ENCODE results near the gene PRKN.

The PRKN gene

GRCh38 chr6:162056061-162056460 lies 671.5 kb downstream of the PRKN start:
- H3K4me1 ChIP-seq (ENCODE audit: insufficient read depth, low read length), result 0 out of 2 replicates have a peak, but pooled peaks cover 3% of the 10 kb centered on the region
- no peak overlapping the region for H3K27ac ChIP-seq (ENCODE audit: low read length)
- no peak overlapping the region for H3K9ac ChIP-seq (ENCODE audit: low read depth, low read length)
- H3K4me3 ChIP-seq (ENCODE audit: low read length), result no peak overlapping the region
- H3K36me3 ChIP-seq (ENCODE audit: insufficient read depth, low read depth, low read length), result no peaks in the 10 kb centered on the region
- H3K9me3 ChIP-seq (ENCODE audit: insufficient read depth, low read depth, low read length), result no peaks in the 10 kb centered on the region
- H3K27me3 ChIP-seq (ENCODE audit: insufficient read depth, low read length), result no peaks in the 10 kb centered on the region

GRCh38 chr6:162055365-162055764 lies 672.2 kb downstream of the PRKN start:
- Histone ChIP-seq H3K27me3 (ENCODE audit: insufficient read depth, low read length) (no peaks in the 10 kb centered on the region), H3K4me3 (ENCODE audit: low read length) (no peak overlapping the region), H3K27ac (ENCODE audit: low read length) (no peak overlapping the region), H3K4me1 (ENCODE audit: insufficient read depth, low read length) (0 out of 2 replicates have a peak, but pooled peaks cover 3% of the 10 kb centered on the region), H3K9me3 (ENCODE audit: insufficient read depth, low read depth, low read length) (no peaks in the 10 kb centered on the region), H3K9ac (ENCODE audit: low read depth, low read length) (no peak overlapping the region), H3K36me3 (ENCODE audit: insufficient read depth, low read depth, low read length) (no peaks in the 10 kb centered on the region)

- Histone ChIP-seq H3K4me1 (ENCODE audit: insufficient read depth, low read length) (0 out of 2 replicates have a peak, but pooled peaks cover 3% of the 10 kb centered on the region), H3K9ac (ENCODE audit: low read depth, low read length) (no peak overlapping the region), H3K27me3 (ENCODE audit: insufficient read depth, low read length) (no peaks in the 10 kb centered on the region), H3K9me3 (ENCODE audit: insufficient read depth, low read depth, low read length) (no peaks in the 10 kb centered on the region), H3K27ac (ENCODE audit: low read length) (no peak overlapping the region), H3K4me3 (ENCODE audit: low read length) (no peak overlapping the region), H3K36me3 (ENCODE audit: insufficient read depth, low read depth, low read length) (no peaks in the 10 kb centered on the region)
Observed at GRCh38 chr6:162053084-162053483, 674.5 kb downstream of the PRKN start.

GRCh38 chr6:162050579-162050978 lies 677.0 kb downstream of the PRKN start:
- no peaks in the 10 kb centered on the region for H3K36me3 ChIP-seq (ENCODE audit: insufficient read depth, low read depth, low read length)
- no peaks in the 10 kb centered on the region for H3K9me3 ChIP-seq (ENCODE audit: insufficient read depth, low read depth, low read length)
- no peaks in the 10 kb centered on the region for H3K4me1 ChIP-seq (ENCODE audit: insufficient read depth, low read length)
- H3K27ac ChIP-seq (ENCODE audit: low read length), result no peak overlapping the region
- H3K9ac ChIP-seq (ENCODE audit: low read depth, low read length), result no peak overlapping the region
- no peak overlapping the region for H3K4me3 ChIP-seq (ENCODE audit: low read length)
- no peaks in the 10 kb centered on the region for H3K27me3 ChIP-seq (ENCODE audit: insufficient read depth, low read length)

GRCh38 chr6:162046324-162046723 lies 681.2 kb downstream of the PRKN start:
- Histone ChIP-seq H3K4me1 (ENCODE audit: insufficient read depth, low read length) (no peaks in the 10 kb centered on the region), H3K36me3 (ENCODE audit: insufficient read depth, low read depth, low read length) (no peaks in the 10 kb centered on the region), H3K27ac (ENCODE audit: low read length) (no peak overlapping the region), H3K9ac (ENCODE audit: low read depth, low read length) (no peak overlapping the region), H3K4me3 (ENCODE audit: low read length) (no peak overlapping the region), H3K9me3 (ENCODE audit: insufficient read depth, low read depth, low read length) (no peaks in the 10 kb centered on the region), H3K27me3 (ENCODE audit: insufficient read depth, low read length) (no peaks in the 10 kb centered on the region)

GRCh38 chr6:162032620-162033019 lies 694.9 kb downstream of the PRKN start:
- H3K9ac ChIP-seq (ENCODE audit: low read depth, low read length), result no peak overlapping the region
- no peak overlapping the region for H3K4me3 ChIP-seq (ENCODE audit: low read length)
- H3K4me1 ChIP-seq (ENCODE audit: insufficient read depth, low read length), result no peaks in the 10 kb centered on the region

GRCh38 chr6:162029873-162030576 lies 697.5 kb downstream of the PRKN start:
- Histone ChIP-seq H3K27ac (ENCODE audit: low read length) (no peak overlapping the region), H3K36me3 (ENCODE audit: insufficient read depth, low read depth, low read length) (no peaks in the 10 kb centered on the region), H3K4me1 (ENCODE audit: insufficient read depth, low read length) (no peaks in the 10 kb centered on the region), H3K27me3 (ENCODE audit: insufficient read depth, low read length) (no peaks in the 10 kb centered on the region), H3K4me3 (ENCODE audit: low read length) (no peak overlapping the region), H3K9ac (ENCODE audit: low read depth, low read length) (no peak overlapping the region), H3K9me3 (ENCODE audit: insufficient read depth, low read depth, low read length) (no peaks in the 10 kb centered on the region)

More at GRCh38 chr6:162032620-162033019, 694.9 kb downstream of the PRKN start:
- Histone ChIP-seq H3K9me3 (ENCODE audit: insufficient read depth, low read depth, low read length) (no peaks in the 10 kb centered on the region), H3K27ac (ENCODE audit: low read length) (no peak overlapping the region), H3K27me3 (ENCODE audit: insufficient read depth, low read length) (no peaks in the 10 kb centered on the region), H3K36me3 (ENCODE audit: insufficient read depth, low read depth, low read length) (no peaks in the 10 kb centered on the region)

GRCh38 chr6:162026843-162027242 lies 700.7 kb downstream of the PRKN start:
- H3K9me3 ChIP-seq (ENCODE audit: insufficient read depth, low read depth, low read length), result no peaks in the 10 kb centered on the region

GRCh38 chr6:162026031-162026430 lies 701.5 kb downstream of the PRKN start:
- H3K27ac ChIP-seq (ENCODE audit: low read length), result no peak overlapping the region
- no peaks in the 10 kb centered on the region for H3K9me3 ChIP-seq (ENCODE audit: insufficient read depth, low read depth, low read length)
- no peak overlapping the region for H3K9ac ChIP-seq (ENCODE audit: low read depth, low read length)
- no peaks in the 10 kb centered on the region for H3K4me1 ChIP-seq (ENCODE audit: insufficient read depth, low read length)
- no peaks in the 10 kb centered on the region for H3K27me3 ChIP-seq (ENCODE audit: insufficient read depth, low read length)
- no peaks in the 10 kb centered on the region for H3K36me3 ChIP-seq (ENCODE audit: insufficient read depth, low read depth, low read length)
- H3K4me3 ChIP-seq (ENCODE audit: low read length), result no peak overlapping the region

More at GRCh38 chr6:162026843-162027242, 700.7 kb downstream of the PRKN start:
- H3K36me3 ChIP-seq (ENCODE audit: insufficient read depth, low read depth, low read length), result no peaks in the 10 kb centered on the region
- no peak overlapping the region for H3K27ac ChIP-seq (ENCODE audit: low read length)
- no peaks in the 10 kb centered on the region for H3K4me1 ChIP-seq (ENCODE audit: insufficient read depth, low read length)
- no peak overlapping the region for H3K9ac ChIP-seq (ENCODE audit: low read depth, low read length)
- H3K4me3 ChIP-seq (ENCODE audit: low read length), result no peak overlapping the region
- no peaks in the 10 kb centered on the region for H3K27me3 ChIP-seq (ENCODE audit: insufficient read depth, low read length)

- H3K9me3 ChIP-seq (ENCODE audit: insufficient read depth, low read depth, low read length), result no peaks in the 10 kb centered on the region
- no peak overlapping the region for H3K27ac ChIP-seq (ENCODE audit: low read length)
- H3K27me3 ChIP-seq (ENCODE audit: insufficient read depth, low read length), result no peaks in the 10 kb centered on the region
- no peaks in the 10 kb centered on the region for H3K4me1 ChIP-seq (ENCODE audit: insufficient read depth, low read length)
- no peak overlapping the region for H3K9ac ChIP-seq (ENCODE audit: low read depth, low read length)
- H3K4me3 ChIP-seq (ENCODE audit: low read length), result no peak overlapping the region
- H3K36me3 ChIP-seq (ENCODE audit: insufficient read depth, low read depth, low read length), result no peaks in the 10 kb centered on the region
Observed at GRCh38 chr6:162019349-162019748, 708.2 kb downstream of the PRKN start.

GRCh38 chr6:162017536-162017935 lies 710.0 kb downstream of the PRKN start:
- Histone ChIP-seq H3K9me3 (ENCODE audit: insufficient read depth, low read depth, low read length) (no peaks in the 10 kb centered on the region), H3K4me1 (ENCODE audit: insufficient read depth, low read length) (no peaks in the 10 kb centered on the region), H3K27ac (ENCODE audit: low read length) (no peak overlapping the region), H3K9ac (ENCODE audit: low read depth, low read length) (no peak overlapping the region), H3K27me3 (ENCODE audit: insufficient read depth, low read length) (no peaks in the 10 kb centered on the region), H3K36me3 (ENCODE audit: insufficient read depth, low read depth, low read length) (no peaks in the 10 kb centered on the region), H3K4me3 (ENCODE audit: low read length) (no peak overlapping the region)

- H3K4me1 ChIP-seq (ENCODE audit: insufficient read depth, low read length), result no peaks in the 10 kb centered on the region
- H3K4me3 ChIP-seq (ENCODE audit: low read length), result no peak overlapping the region
- no peak overlapping the region for H3K27ac ChIP-seq (ENCODE audit: low read length)
- no peak overlapping the region for H3K9ac ChIP-seq (ENCODE audit: low read depth, low read length)
- no peaks in the 10 kb centered on the region for H3K27me3 ChIP-seq (ENCODE audit: insufficient read depth, low read length)
- no peaks in the 10 kb centered on the region for H3K9me3 ChIP-seq (ENCODE audit: insufficient read depth, low read depth, low read length)
- H3K36me3 ChIP-seq (ENCODE audit: insufficient read depth, low read depth, low read length), result no peaks in the 10 kb centered on the region
Observed at GRCh38 chr6:162014069-162014811, 713.3 kb downstream of the PRKN start.

All from iPS-20b (cell line).